ENCODE results near the gene AUH. TPM values are rescaled to one million over a fixed set of nuclear protein-coding genes. Genes with fewer than 3 reads are reported as not detected.

Gene AUH
- total RNA-seq, 1 experiment from 2014 or later: 29.0 TPM

GRCh38 chr9:91208419-91208745 is 153.3 kb downstream of the AUH start:
- CTCF ChIA-PET: interaction anchor here (1.2 kb wide), 1 partner anchor 9 kb away, joined by 3 read pairs; no protein-coding TSS in a partner anchor
- intact Hi-C loops (cut with micrococcal nuclease): no loop called here

More at GRCh38 chr9:91208419-91208745, 153.3 kb downstream of the AUH start:
- Histone ChIP-seq H3K79me2 (ENCODE audit: insufficient read depth, low read length) (no peaks in the 10 kb centered on the region), H2AFZ (ENCODE audit: low read depth, low read length, poor library complexity, severe bottlenecking) (no peak overlapping the region), H3K4me1 (ENCODE audit: control insufficient read depth in 1 of 2, insufficient read depth in 2 of 2, low read length in 2 of 2) (peaks cover 0 to 18% of the 10 kb centered on the region in 2 experiments; a peak in 2 of 4 replicates), H3K27ac (ENCODE audit: low read depth, low read length) (peak overlapping the region; percentile 10; the same call in 1 of the 2 replicates), H3K4me3 (replicated peaks in 1 of 2; ENCODE audit: low read depth in 1 of 2, low read length in 2 of 2) (no peak overlapping the region), H3K9me3 (ENCODE audit: control insufficient read depth in 1 of 2, insufficient read depth in 1 of 2, low read depth in 1 of 2, low read length in 2 of 2) (peaks cover 0 to 4% of the 10 kb centered on the region in 2 experiments; a peak in 1 of 4 replicates), H3K9me2 (ENCODE audit: insufficient read depth) (no peaks in the 10 kb centered on the region), H3K27me3 (ENCODE audit: insufficient read depth, low read length) (no peaks in the 10 kb centered on the region), H3K9ac (ENCODE audit: low read length) (no peak overlapping the region), H4K20me1 (ENCODE audit: insufficient read depth) (no peaks in the 10 kb centered on the region), H3K36me3 (ENCODE audit: control insufficient read depth in 1 of 2, insufficient read depth in 2 of 2, low read length in 2 of 2) (no peaks in the 10 kb centered on the region), H3K4me2 (ENCODE audit: low read length) (peak overlapping the region; percentile 40)
- TF ChIP-seq ZFX (IDR thresholded peaks at IDR 0.05) (no peak), POLR2AphosphoS5 (IDR thresholded peaks at IDR 0.05; ENCODE audit: low read depth, low read length) (no peak), SIN3A (IDR thresholded peaks at IDR 0.05; ENCODE audit: low read depth) (no peak), TCF7L2 (IDR thresholded peaks at IDR 0.05; ENCODE audit: borderline replicate concordance, extremely low read depth, insufficient read depth, insufficient read length) (no peak), CEBPB (IDR thresholded peaks at IDR 0.05; ENCODE audit: low read depth) (no peak), SP1 (IDR thresholded peaks at IDR 0.05; ENCODE audit: low read depth) (no peak), EZH2phosphoT487 (IDR thresholded peaks at IDR 0.05; ENCODE audit: borderline replicate concordance) (no peak), ZNF274 (IDR thresholded peaks at IDR 0.05; ENCODE audit: low read depth, low read length) (no peak), FOSL1 (IDR thresholded peaks at IDR 0.05; ENCODE audit: low read depth) (no peak), POLR2A (IDR thresholded peaks at IDR 0.05; ENCODE audit: borderline replicate concordance, extremely low read depth, insufficient read depth, insufficient read length) (no peak), YY1 (IDR thresholded peaks at IDR 0.05; ENCODE audit: extremely low read depth, insufficient replicate concordance, low read depth, low read length) (no peak), ELF1 (IDR thresholded peaks at IDR 0.05; ENCODE audit: borderline replicate concordance, low read depth) (no peak), JUND (IDR thresholded peaks at IDR 0.05) (no peak), CBX3 (IDR thresholded peaks at IDR 0.05; ENCODE audit: low read depth) (no peak), EZH2 (IDR thresholded peaks at IDR 0.05) (no peak), ZBTB33 (IDR thresholded peaks at IDR 0.05; ENCODE audit: extremely low read depth, insufficient replicate concordance, low read length) (no peak), RAD21 (IDR thresholded peaks at IDR 0.05; ENCODE audit: low read depth) (no peak)
- TF ChIP-seq, protein P1, sequence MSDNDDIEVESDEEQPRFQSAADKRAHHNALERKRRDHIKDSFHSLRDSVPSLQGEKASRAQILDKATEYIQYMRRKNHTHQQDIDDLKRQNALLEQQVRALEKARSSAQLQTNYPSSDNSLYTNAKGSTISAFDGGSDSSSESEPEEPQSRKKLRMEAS (IDR thresholded peaks at IDR 0.05): no peak
- TF ChIP-seq, protein P2, sequence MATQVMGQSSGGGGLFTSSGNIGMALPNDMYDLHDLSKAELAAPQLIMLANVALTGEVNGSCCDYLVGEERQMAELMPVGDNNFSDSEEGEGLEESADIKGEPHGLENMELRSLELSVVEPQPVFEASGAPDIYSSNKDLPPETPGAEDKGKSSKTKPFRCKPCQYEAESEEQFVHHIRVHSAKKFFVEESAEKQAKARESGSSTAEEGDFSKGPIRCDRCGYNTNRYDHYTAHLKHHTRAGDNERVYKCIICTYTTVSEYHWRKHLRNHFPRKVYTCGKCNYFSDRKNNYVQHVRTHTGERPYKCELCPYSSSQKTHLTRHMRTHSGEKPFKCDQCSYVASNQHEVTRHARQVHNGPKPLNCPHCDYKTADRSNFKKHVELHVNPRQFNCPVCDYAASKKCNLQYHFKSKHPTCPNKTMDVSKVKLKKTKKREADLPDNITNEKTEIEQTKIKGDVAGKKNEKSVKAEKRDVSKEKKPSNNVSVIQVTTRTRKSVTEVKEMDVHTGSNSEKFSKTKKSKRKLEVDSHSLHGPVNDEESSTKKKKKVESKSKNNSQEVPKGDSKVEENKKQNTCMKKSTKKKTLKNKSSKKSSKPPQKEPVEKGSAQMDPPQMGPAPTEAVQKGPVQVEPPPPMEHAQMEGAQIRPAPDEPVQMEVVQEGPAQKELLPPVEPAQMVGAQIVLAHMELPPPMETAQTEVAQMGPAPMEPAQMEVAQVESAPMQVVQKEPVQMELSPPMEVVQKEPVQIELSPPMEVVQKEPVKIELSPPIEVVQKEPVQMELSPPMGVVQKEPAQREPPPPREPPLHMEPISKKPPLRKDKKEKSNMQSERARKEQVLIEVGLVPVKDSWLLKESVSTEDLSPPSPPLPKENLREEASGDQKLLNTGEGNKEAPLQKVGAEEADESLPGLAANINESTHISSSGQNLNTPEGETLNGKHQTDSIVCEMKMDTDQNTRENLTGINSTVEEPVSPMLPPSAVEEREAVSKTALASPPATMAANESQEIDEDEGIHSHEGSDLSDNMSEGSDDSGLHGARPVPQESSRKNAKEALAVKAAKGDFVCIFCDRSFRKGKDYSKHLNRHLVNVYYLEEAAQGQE (IDR thresholded peaks at IDR 0.05; ENCODE audit: low read depth): no peak
- TF ChIP-seq, protein P3, sequence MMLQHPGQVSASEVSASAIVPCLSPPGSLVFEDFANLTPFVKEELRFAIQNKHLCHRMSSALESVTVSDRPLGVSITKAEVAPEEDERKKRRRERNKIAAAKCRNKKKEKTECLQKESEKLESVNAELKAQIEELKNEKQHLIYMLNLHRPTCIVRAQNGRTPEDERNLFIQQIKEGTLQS (IDR thresholded peaks at IDR 0.05): no peak
- ChIA-PET POLR2A (no interaction called here), RAD21 (ENCODE audit: low non-redundant PET in 1 of 2, low total read pairs in 2 of 2, uncharacterized antibody in 2 of 2, unreplicated experiment in 2 of 2) (no interaction called here)
- no TSS peak for BruUV-seq (replicated peaks)
- DNase-seq (ENCODE audit: low read depth, low spot score): no peak
- no peak for ATAC-seq

All from HCT116 (cell line).